Uterus (tissue), 2 donors: ENCODE data around the gene LRP1.

ENCODE experiments used
- CTCF ChIP-seq, 4 experiments: fragments of 200-600 bp in 2 of 4; fragments of 450-650 bp in 2 of 4; sonication (generic) in 2 of 4; IDR thresholded peaks; one replicate each; pipeline ENCODE4 v1.5.1; 2016 to 2019; ENCODE audit warnings: antibody characterized with exemption in 4 of 4, mild to moderate bottlenecking in 2 of 4, moderate library complexity in 1 of 4
- POLR2A ChIP-seq, 2 donors: fragments of 450-650 bp; IDR thresholded peaks; one replicate each; pipeline ENCODE4 v1.6.1; 2016; ENCODE audit warnings: antibody characterized with exemption in 2 of 2, mild to moderate bottlenecking in 1 of 2, moderate library complexity in 1 of 2

GRCh38 chr12:57222286-57223190, 94.3 kb downstream of the LRP1 start:
- TF ChIP-seq CTCF (IDR thresholded peaks at IDR 0.05) (no peak), POLR2A (IDR thresholded peaks at IDR 0.05) (no peak)
